Psoas muscle (tissue), 8 donors: ENCODE measurements around the gene ST3GAL6. TPM values are rescaled to one million over a fixed set of nuclear protein-coding genes. Genes with fewer than 3 reads are reported as not detected.

ENCODE experiments used
- ATAC-seq, 4 donors: fragments of 200-7000 bp; cut with Tn5 transposase; one replicate each; pipeline ENCODE4 v1.9.1; 2020; ENCODE audit warnings: moderate library complexity in 3 of 4, mild to moderate bottlenecking in 2 of 4
- DNase-seq, 2 donors: peaks; one replicate each; pipeline ENCODE4 v3.0.0-alpha.2; 2020
- H3K27ac ChIP-seq: fragments of 200-600 bp; one replicate; pipeline ENCODE4 v1.8.0; 2022
- H3K27me3 ChIP-seq, 3 donors: fragments of 200-600 bp in 1 of 3; one replicate each; pipeline versions ENCODE4 v1.6.1 to v1.8.0; 2013 to 2022; ENCODE audit warnings: low read length in 2 of 3, mild to moderate bottlenecking in 2 of 3, moderate library complexity in 1 of 3; ENCODE audit not compliant: insufficient read depth in 3 of 3
- H3K36me3 ChIP-seq, 2 donors: fragments of 200-600 bp in 1 of 2; one replicate each; pipeline versions ENCODE4 v1.6.1 to v1.8.0; 2013 to 2022; ENCODE audit warnings: low read depth in 1 of 2, mild to moderate bottlenecking in 1 of 2, moderate library complexity in 1 of 2; ENCODE audit not compliant: insufficient read depth in 1 of 2
- H3K4me1 ChIP-seq: fragments of 200-600 bp; one replicate; pipeline ENCODE4 v1.8.0; 2022
- H3K4me3 ChIP-seq: fragments of 200-600 bp; one replicate; pipeline ENCODE4 v1.8.0; 2022; ENCODE audit warnings: mild to moderate bottlenecking
- H3K9me3 ChIP-seq: fragments of 200-600 bp; one replicate; pipeline ENCODE4 v1.8.0; 2022
- CTCF ChIP-seq: fragments of 200-600 bp; IDR thresholded peaks from one replicate; pipeline ENCODE4 v1.8.0; 2022; ENCODE audit warnings: antibody characterized with exemption
- WGBS, 3 donors: extraction: QIAGEN DNeasy Blood & Tissue Kit; methylation state at CpG; one replicate each; pipeline versions ENCODE4 v1.1.6 to v1.1.7; 2013; 5-methylcytosine and 5-hydroxymethylcytosine counted together
- intact Hi-C, 2 donors: fragments of 100-400 bp; cut with DNase I; formaldehyde crosslinking; loops; one replicate each; pipeline versions ENCODE4 v1.11.0 to v1.14.2; 2022
- polyA plus RNA-seq, 3 donors: library from polyadenylated mRNA; stranded (reverse); fragments of 200-250 nt; gene quantifications; one replicate each; pipeline ENCODE4 v1.2.3, GENCODE V29; 2013
- total RNA-seq, 4 donors: library from RNA; stranded (reverse); fragmentation: NEBNext Ultra II Directional in 2 of 4; extraction: Animal tissue kit (Norgen Biotek cat#: 25700) in 2 of 4; gene quantifications; one replicate each; pipeline versions ENCODE4 v1.2.1 to v1.2.4, GENCODE V29; 2021 to 2023
- donor health status: healthy with polysubstance abuse.
- donor health status: DM: no; HTN: no; CAD: no; lungs with moderate emphysema.
- donor health status: Bipolar disorder and iron deficiency.
- donor health status: healthy.
- donor health status: DM: yes; HTN: yes; CAD: no.
- donor health status: DM: no; HTN: no; CAD: no.
- donor health status: DM: no; HTN: no; CAD: no.
- donor health status: DM: yes; HTN: yes; CAD: no.

ST3GAL6 gene
- total and polyA plus RNA-seq, 7 donors = 7.6 to 22.9 (median 9.4) TPM

- Histone ChIP-seq H3K9me3 (no peaks in the 10 kb centered on the region), H3K4me3 (no peak overlapping the region), H3K27ac (no peak overlapping the region), H3K4me1 (no peaks in the 10 kb centered on the region), H3K36me3 (peaks cover 0 to 4% of the 10 kb centered on the region in 2 donors), H3K27me3 (no peaks in the 10 kb centered on the region)
- intact Hi-C loops = no loop called here
- no peak for TF ChIP-seq CTCF
- no peak for DNase-seq
- no peak for ATAC-seq
- WGBS, 3 donors = 53 to 67% (median 60%) methylated on average over 7 of the region's 7 CpGs
Observed at GRCh38 chr3:98843266-98843959, 80.3 kb downstream of the ST3GAL6 start.

Other genes with a start within 250 kb of the ST3GAL6 start
- gene CLDND1, start 240.4 kb upstream of the ST3GAL6 start, total RNA-seq = 10 to 100 TPM; 48.1 to 71.1 (median 57.1) TPM
- 10 to 100 TPM; 50.8 to 78.9 (median 77.5) TPM for gene CLDND1, start 240.4 kb upstream of the ST3GAL6 start, polyA plus RNA-seq
- not detected for gene GPR15, start 231.4 kb upstream of the ST3GAL6 start, total RNA-seq
- not detected for gene GPR15, start 231.4 kb upstream of the ST3GAL6 start, polyA plus RNA-seq
- gene CPOX, start 169.7 kb upstream of the ST3GAL6 start, total RNA-seq = 1 to 10 TPM; 6.1 to 9.4 (median 7.0) TPM
- 10 to 100 TPM in 1 of 3 donors, 1 to 10 TPM in 2; 5.8 to 16.4 (median 7.4) TPM for gene CPOX, start 169.7 kb upstream of the ST3GAL6 start, polyA plus RNA-seq
- 10 to 100 TPM in 2 of 4 donors, 1 to 10 TPM in 2; 4.1 to 13.9 (median 10.2) TPM for gene DCBLD2, start 138.4 kb downstream of the ST3GAL6 start, total RNA-seq
- 1 to 10 TPM; 2.9 to 5.3 (median 3.8) TPM for gene DCBLD2, start 138.4 kb downstream of the ST3GAL6 start, polyA plus RNA-seq